ENCODE results near the gene MAGEB2.

MAGEB2 gene

GRCh38 chrX:30241724-30242415, 26.5 kb downstream of the MAGEB2 start, which contains the start of gene MAGEB4:
Gene MAGEB4 (plus strand): TSS chrX:30242000. CDS start chrX:30242136, 136 bp downstream.
- H3K9me3 Mint-ChIP-seq, result no peaks in the 10 kb centered on the region

GRCh38 chrX:30246769-30247489, 31.6 kb downstream of the MAGEB2 start, which contains the start of gene MAGEB1:
Gene MAGEB1 (plus strand): TSS chrX:30247146. CDS start chrX:30250494, 3,348 bp downstream.
- H3K27ac Mint-ChIP-seq, result no peak within 1 kb of the TSS
- intact Hi-C loops (cut with micrococcal nuclease), result no loop called here
- H3K9me3 Mint-ChIP-seq, result no peaks in the 10 kb centered on the region
- H3K27me3 Mint-ChIP-seq, result no peaks in the 10 kb centered on the region
- no peaks in the 10 kb centered on the region for H3K4me1 Mint-ChIP-seq (ENCODE audit: low read depth)
- H3K4me3 Mint-ChIP-seq, result no peak within 1 kb of the TSS
- no peaks in the 10 kb centered on the region for H3K36me3 Mint-ChIP-seq (ENCODE audit: low read depth)

More at GRCh38 chrX:30241724-30242415, 26.5 kb downstream of the MAGEB2 start, which contains the start of gene MAGEB4:
- intact Hi-C loops (cut with micrococcal nuclease), result no loop called here
- Mint-ChIP-seq H3K36me3 (ENCODE audit: low read depth) (no peaks in the 10 kb centered on the region), H3K4me3 (no peak within 1 kb of the TSS), H3K27ac (no peak within 1 kb of the TSS), H3K27me3 (no peaks in the 10 kb centered on the region), H3K4me1 (ENCODE audit: low read depth) (no peaks in the 10 kb centered on the region)

DNA sequence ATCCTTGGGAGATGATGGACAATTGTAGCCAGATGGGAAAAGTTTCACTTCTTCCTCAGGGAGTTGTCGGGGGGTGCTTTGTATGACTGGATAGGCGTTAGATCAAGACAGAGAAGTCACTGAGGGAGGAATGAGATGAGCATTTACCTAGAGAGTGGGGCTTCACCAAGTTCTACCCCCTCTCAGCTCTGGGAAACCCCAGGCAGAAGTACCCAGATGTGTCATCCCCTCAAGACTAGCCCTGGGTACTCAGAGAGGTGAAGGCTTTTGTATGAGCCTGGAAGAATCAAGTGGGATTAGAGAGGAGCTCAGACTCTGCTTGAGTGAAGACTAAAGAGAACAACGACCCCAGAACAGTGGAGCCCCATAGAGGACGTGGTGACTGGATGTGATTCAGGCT, 33.5 kb downstream of the MAGEB2 start:
- H3K9me3 Mint-ChIP-seq, result no peaks in the 10 kb centered on the region
- H3K4me3 Mint-ChIP-seq, result no peak overlapping the region
- no peak overlapping the region for H3K27ac Mint-ChIP-seq
- H3K27me3 Mint-ChIP-seq, result no peaks in the 10 kb centered on the region
- no peaks in the 10 kb centered on the region for H3K36me3 Mint-ChIP-seq (ENCODE audit: low read depth)
- no peaks in the 10 kb centered on the region for H3K4me1 Mint-ChIP-seq (ENCODE audit: low read depth)
- intact Hi-C loops (cut with micrococcal nuclease), result no loop called here

GRCh38 chrX:30253257-30253656, 37.9 kb downstream of the MAGEB2 start:
- Mint-ChIP-seq H3K4me3 (no peak overlapping the region), H3K9me3 (no peaks in the 10 kb centered on the region)
- intact Hi-C loops (cut with micrococcal nuclease), result no loop called here

DNA sequence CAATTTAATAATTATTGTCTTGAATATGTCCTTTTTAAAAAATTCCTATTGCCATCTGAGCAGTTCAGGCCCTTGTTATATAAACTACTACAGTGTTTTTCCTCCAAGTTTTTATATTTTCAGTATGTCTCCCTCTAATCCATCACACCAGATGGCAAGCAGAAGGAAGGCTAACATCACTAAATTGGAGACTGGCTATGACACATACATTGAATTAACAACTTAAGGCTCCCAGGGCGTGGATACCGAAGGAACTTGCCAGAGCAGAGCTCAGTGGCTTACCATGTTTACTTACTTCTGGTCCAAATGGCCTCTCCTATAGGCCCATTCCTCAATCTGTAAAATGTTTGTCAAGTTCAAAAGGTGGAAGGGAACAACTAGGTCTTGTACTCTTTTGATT, 44.6 kb downstream of the MAGEB2 start:
- Mint-ChIP-seq H3K36me3 (ENCODE audit: low read depth) (no peaks in the 10 kb centered on the region), H3K27me3 (no peaks in the 10 kb centered on the region), H3K4me3 (no peak overlapping the region), H3K9me3 (no peaks in the 10 kb centered on the region), H3K4me1 (ENCODE audit: low read depth) (no peaks in the 10 kb centered on the region), H3K27ac (no peak overlapping the region)
- intact Hi-C loops (cut with micrococcal nuclease), result no loop called here

More at GRCh38 chrX:30253257-30253656, 37.9 kb downstream of the MAGEB2 start:
- H3K4me1 Mint-ChIP-seq (ENCODE audit: low read depth), result no peaks in the 10 kb centered on the region
- H3K36me3 Mint-ChIP-seq (ENCODE audit: low read depth), result no peaks in the 10 kb centered on the region
- H3K27ac Mint-ChIP-seq, result no peak overlapping the region
- H3K27me3 Mint-ChIP-seq, result no peaks in the 10 kb centered on the region

DNA sequence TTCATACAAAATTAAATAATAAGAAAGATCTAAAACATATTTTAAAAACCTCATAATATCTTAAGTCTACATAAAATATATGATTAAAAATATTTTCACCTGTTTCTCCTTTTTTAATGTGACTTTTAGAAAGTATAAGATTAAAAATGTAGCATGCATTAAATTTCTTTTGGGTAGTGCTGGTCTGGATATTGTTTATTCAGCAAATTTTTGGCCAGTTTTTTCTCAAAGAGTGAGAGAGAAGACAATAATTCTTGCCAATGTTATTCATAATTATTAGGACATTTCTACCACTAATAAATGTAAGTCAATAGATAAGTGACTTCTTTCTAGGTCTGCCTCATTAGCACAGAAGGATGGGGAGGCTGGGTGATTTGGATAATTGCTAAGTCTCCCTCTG, 45.6 kb downstream of the MAGEB2 start:
- Mint-ChIP-seq H3K27ac (no peak overlapping the region), H3K4me1 (ENCODE audit: low read depth) (no peaks in the 10 kb centered on the region), H3K36me3 (ENCODE audit: low read depth) (no peaks in the 10 kb centered on the region), H3K9me3 (no peaks in the 10 kb centered on the region), H3K4me3 (no peak overlapping the region), H3K27me3 (no peaks in the 10 kb centered on the region)
- intact Hi-C loops (cut with micrococcal nuclease), result no loop called here

GRCh38 chrX:30262763-30263162, 47.4 kb downstream of the MAGEB2 start:
- Mint-ChIP-seq H3K36me3 (ENCODE audit: low read depth) (no peaks in the 10 kb centered on the region), H3K27me3 (no peaks in the 10 kb centered on the region), H3K27ac (no peak overlapping the region), H3K9me3 (no peaks in the 10 kb centered on the region), H3K4me1 (ENCODE audit: low read depth) (no peaks in the 10 kb centered on the region), H3K4me3 (no peak overlapping the region)
- intact Hi-C loops (cut with micrococcal nuclease), result no loop called here
